Suprapubic skin (tissue), 3 donors: Measurements from ENCODE around the gene PRSS16.

Source experiments
- CTCF ChIP-seq, 2 donors: fragments of 200-600 bp in 1 of 2; fragments of 450-650 bp in 1 of 2; sonication (generic) in 1 of 2; IDR thresholded peaks; one replicate each; pipeline ENCODE4 v1.5.1; 2016 to 2019; ENCODE audit warnings: antibody characterized with exemption in 2 of 2, mild to moderate bottlenecking in 1 of 2, moderate library complexity in 1 of 2
- POLR2AphosphoS5 ChIP-seq, 3 donors: sonication (generic); formaldehyde crosslinking; IDR thresholded peaks; one replicate each; pipeline ENCODE4 v1.6.1; 2017; ENCODE audit warnings: antibody characterized with exemption in 3 of 3

- no peak for TF ChIP-seq CTCF (IDR thresholded peaks at IDR 0.05)
- TF ChIP-seq POLR2AphosphoS5 (IDR thresholded peaks at IDR 0.05): no peak
Observed at GRCh38 chr6:27281569-27281968, 34.1 kb downstream of the PRSS16 start.
